HG03135 (cell line): ENCODE measurements around the gene ARL4A.

Experiments used
- ATAC-seq: cut with Tn5 transposase; IDR thresholded peaks from one replicate; pipeline ENCODE4 v1.9.1; 2021; ENCODE audit warnings: mild to moderate bottlenecking, moderate library complexity; ENCODE audit not compliant: unreplicated experiment

ARL4A gene

DNA sequence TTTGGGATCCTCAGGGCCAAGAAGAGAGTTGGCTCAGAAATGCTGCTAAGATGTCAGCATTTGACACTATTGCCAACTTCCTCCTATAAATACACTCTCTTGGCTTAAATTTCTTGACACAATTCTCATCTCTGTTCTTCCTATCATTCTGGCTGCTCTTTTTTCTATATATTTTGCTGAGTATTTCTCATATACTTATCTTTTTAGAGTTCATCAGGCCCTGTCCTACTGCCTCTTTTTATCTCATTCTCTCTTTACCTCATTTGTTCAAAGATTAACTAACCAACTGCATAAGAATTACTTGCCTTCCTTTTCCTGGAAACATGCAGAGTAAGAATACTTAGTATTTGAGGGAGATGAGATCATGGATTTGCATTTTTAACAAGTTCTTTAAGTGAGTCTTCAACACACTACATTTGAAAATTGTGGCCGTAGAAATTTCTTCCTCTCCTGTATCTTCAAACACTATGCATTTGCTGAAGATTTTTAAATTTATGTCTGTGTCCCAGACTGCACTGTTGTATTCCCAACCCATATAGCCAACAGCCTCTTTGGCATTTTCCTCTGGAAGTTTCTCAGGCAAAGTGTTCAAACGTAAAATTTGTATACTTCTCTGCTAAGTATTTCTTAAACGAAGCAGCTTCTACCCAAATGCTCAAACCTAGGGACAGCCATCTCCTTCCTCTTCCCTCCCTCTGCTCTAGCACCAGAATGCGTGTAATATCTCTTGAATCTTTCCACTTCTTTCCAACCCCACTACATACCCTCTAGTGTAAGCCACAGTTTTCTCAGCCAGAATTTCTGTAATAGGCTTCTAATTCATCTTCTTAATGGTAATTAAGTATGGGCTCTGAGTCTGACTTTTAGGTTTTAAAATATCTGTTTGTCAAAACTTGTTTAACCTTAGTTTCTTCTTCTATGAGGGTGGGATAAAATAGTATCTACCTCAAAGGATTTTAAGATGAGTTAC, 35.5 kb downstream of the ARL4A start:
- no peak for ATAC-seq

DNA sequence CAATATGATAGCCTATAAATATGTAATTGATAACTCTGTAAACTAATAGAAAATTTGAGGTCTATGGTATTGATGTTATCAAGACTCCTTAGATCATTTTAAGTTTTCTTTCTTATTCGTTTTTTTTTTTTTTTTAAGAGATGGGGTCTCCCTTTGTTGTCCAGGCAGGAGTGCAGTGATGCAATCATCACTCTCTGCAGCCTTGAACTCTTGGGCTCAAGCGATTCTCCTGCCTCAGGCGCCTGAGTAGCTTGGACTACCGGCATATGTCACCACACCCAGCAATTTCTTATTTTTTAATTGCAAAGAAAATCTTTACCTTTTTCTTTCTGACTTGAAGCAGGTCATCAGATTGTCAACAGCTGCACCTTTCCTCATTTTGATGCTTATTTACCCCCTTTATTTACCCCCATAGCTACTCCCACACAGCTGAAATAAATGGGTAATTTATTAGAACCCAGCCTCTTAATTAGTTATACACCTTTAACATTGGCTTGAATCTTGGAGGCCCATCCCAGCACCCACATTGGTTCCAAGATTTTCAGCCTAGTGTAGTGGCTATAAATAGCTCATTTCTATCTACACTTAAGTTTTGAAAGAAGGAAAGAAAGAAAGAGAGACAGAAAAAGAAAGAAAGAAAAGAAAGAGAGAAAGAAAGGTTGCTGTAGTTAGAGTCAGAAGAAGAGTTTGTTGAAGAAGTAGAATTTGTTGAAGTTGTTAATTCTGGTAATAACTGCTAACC, 38.3 kb downstream of the ARL4A start:
- no peak for ATAC-seq

DNA sequence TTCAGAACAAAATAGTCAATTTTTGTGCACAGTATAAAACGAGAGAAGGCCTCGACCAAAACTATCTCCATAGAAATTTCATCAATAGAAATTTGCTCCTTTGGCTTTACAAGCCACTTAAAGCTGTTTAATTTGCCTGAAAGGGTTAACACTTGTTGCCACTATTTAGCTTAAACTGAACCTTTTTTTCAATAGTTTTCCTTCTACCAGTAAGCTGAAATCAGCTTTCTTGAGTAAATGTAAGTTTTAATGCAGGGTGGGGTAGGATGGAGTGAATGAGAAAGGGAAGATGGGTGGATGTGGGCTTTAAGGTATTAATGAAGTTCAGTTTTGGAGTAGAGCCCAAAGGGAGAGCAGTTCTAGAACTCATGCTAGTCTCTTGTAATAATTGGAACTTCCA, 39.5 kb downstream of the ARL4A start:
- ATAC-seq: no peak

DNA sequence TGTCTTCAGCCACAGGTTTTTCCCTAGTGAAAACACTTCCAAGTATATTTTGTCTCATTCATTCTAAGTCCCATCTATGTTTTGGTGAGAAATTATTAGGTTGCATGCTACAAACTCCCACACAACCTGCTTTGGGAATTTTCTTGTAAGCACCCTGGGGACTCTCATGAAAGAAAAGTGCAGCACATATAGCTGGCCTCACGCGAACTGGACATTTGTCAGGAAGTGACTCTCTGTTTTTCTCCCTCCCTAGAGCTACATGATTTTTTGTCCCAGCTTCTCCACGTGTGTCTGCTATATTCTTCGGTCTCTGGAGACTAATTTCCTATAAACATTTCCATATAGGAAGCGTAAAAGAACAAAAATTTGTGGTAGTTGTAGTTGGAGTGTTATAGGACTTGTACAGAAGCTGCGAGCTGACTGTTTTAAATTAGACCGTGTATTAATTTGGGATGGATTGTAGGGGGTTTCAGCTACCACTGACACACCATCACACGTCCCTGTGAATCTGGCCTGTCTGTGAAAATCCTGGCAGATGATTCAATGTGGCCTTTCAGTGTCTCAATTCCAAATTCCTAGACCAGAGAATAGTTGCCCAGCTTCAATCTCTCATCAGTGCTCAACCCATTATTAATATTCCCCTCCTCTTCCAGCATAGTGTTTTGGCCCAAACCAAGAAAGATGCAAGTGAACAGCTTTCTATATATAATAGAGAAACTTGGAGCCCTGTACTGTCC, 40.2 kb downstream of the ARL4A start:
- ATAC-seq: no peak

DNA sequence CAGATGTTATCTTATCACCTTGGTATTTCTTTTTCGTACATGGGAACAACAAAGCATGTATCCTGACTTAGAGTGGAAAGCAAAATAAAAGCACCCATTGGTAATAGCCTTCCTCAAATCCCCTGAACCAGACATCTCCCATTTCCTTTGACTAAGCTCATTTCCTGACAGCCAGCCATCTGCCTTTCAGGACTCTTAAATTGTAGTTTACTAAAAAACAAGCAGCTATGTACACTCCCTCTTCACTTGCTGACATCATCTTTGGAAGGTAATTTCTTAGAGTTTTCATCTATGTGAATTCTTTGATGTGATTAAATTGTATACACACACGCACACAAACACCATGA, 40.7 kb downstream of the ARL4A start:
- ATAC-seq: no peak

DNA sequence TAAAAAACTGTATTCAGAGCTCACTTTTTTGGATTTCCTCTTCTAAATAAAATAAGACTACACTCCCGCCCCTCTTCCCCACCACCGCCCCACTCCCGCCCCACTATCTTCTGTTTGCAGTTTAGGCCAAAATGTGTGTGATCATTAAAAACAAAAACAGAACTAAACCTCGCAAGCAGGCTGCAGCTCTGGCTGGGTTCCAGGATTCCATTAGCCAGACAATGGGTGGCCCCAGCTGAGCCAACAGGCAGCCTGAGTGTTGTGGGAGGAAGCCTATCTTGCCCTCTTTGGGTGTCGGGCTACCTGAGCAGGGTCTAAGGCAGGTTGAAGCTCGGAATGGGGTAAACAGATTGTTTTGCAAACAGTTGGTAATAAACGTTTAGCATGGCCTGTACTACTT, 41.7 kb downstream of the ARL4A start:
- ATAC-seq: no peak

DNA sequence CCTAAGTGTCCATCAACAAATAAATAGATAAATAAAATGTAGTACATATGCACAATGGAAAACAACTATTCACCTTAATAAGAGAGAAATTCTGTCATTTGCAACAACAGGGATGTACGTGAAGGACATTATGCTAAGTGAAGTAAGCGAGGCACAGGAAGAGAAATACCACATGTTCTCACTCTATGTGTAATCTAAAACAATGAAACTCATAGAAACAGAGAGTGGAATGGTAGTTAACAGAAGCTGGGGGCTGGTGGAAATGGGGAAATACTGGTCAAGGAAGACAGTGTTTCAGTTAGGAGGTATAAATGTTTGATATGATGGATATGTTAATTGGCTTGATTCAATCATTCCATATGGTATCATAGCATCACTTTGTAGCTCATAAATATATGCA, 43.1 kb downstream of the ARL4A start:
- ATAC-seq: no peak

DNA sequence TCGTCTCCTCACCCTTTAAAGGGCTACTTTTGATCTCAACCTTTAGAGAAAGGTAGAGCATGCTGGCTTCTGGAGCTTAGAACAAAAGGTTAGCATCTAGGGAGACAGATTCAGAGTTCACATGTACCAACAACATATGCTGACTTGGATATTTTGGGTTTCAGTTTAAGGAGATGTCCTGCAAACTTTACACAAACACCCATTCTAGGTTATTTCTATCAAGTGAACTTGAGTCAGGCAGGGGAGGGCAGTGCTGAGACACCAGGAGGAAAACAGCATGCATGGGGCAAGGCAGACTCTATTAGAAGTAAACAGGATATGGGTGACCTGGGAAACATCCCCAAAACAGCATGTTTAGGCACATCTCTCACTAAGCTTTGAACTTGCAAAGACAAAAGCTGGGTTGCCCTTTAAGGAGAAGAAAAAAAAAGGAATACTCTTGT, 43.8 kb downstream of the ARL4A start:
- no peak for ATAC-seq

DNA sequence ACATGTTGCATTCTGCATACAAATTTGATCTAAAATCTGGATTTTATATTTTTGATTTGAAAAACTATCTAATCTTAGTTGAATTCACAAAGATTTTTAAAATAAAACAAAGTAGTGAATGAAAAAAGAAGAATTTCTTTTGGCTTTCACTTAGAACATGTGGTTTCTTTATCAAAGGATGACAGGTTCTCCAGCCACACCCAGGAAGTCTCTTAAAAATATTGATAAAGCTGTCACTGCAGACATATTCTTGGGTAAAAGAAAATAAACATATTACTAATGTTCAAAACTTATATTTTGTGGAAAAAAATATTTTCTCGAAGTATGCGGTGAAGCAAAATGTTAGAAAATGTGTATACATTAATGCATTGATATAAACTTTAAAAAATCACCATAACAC, 44.3 kb downstream of the ARL4A start:
- no peak for ATAC-seq

DNA sequence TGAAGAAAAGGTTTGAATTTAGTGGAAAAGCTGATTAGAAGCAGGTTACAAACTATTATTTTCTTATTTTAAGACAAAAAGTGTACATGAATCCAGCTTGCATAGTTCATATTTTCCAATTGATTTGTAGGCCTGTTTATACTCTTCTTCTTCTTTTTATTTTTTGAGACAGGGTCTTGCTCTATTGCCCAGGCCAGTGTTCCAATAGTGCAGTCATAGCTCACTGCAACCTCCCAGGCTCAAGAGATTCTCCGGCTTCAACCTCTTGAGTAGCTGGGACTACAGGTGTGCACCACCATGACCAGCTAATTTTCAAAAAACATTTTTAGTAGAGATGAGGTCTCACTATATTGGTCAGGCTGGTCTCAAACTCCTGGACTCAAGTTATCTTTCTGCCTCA, 45.0 kb downstream of the ARL4A start:
- ATAC-seq: no peak

DNA sequence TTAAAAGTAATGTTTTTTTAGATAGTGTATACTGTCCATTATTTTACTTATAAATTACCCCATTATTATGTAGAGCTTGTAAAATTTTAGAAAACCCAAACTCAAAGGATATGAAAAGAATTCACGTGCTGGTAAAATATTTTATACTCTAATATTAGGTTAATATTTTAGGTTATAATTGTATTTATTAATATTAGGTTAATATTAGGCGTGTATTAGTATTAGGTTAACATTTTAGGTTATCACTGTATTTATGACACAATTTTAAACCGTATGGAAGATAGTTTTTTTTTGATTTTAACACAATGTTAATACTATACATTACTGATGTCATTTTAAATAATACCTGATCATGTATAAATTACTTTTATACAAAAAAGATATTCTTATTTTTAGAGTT, 48.5 kb downstream of the ARL4A start:
- no peak for ATAC-seq

DNA sequence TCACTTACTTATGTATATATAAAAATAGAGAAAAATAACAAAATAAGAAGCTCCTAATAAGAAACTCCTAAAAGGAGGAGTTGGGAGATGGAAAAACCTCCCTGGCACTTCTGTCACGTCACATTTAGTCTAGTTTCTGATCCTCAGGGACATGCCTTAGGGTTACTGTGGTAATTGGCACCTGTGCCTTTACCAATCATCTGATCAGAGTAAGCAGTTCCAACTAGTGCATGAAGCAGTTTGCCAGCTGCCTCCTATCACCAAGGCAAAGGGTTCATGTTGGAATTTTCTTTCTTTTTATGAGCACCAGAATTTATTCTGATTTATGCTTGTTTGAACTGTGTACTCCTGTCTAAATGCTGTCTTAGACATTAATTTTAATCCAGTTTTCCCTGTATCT, 49.9 kb downstream of the ARL4A start:
- no peak for ATAC-seq

DNA sequence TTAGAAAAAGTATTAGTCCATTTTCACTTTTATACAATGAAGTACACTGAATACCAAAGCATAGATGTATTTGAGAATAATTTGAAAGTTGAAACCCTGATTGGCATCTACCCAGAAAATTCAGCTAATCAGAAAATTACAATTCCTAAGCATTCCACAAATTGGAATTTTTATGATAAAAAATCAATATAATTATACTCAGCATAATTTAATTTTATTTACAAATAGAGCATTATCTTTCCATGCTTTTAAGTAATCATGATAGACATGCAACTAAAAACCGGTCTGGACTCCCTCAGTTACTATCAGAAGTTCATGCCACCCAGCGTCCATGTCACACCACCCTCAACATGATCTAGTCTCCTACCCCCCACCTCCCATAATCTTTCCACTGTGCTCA, 50.4 kb downstream of the ARL4A start:
- ATAC-seq: no peak

DNA sequence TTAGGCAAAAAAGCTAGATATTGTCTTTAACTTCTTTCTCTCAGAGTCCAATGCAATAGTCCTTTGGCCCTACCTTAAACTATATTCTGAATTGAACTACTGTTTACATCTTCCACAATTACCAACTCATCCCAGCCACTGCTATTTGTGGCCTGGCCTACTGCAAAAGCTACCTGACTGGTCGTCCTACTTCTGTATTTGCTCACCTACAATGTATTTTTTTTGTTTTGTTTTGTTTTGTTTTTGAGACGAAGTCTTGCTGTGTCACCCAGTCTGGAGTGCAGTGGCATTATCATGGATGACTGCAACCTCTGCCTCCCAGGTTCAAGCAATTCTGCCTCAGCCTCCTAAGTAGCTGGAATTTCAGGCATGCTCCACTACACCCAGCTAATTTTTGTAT, 51.2 kb downstream of the ARL4A start:
- no peak for ATAC-seq
